Effector memory CD4-positive, alpha-beta T cell (primary cell): Measurements from ENCODE around the gene SFRP5.

ENCODE experiments used
- DNase-seq, 3 donors: peaks; one replicate each; pipeline ENCODE4 v3.0.0-alpha.2; 2020
- H3K27ac ChIP-seq: 2 replicates; pipeline ENCODE4 v1.7.0; 2013; ENCODE audit warnings: mild to moderate bottlenecking, low read length, moderate library complexity; ENCODE audit not compliant: insufficient read depth, poor library complexity, severe bottlenecking
- H3K27me3 ChIP-seq: replicated peaks from 2 replicates; pipeline ENCODE4 v1.7.0; 2013; ENCODE audit warnings: mild to moderate bottlenecking, low read length; ENCODE audit not compliant: insufficient read depth, control insufficient read depth, poor library complexity, severe bottlenecking
- H3K36me3 ChIP-seq: 2 replicates; pipeline ENCODE4 v1.7.0; 2013; ENCODE audit warnings: mild to moderate bottlenecking, low read length, moderate library complexity; ENCODE audit not compliant: control insufficient read depth, insufficient read depth
- H3K4me1 ChIP-seq: 2 replicates; pipeline ENCODE4 v1.7.0; 2013; ENCODE audit warnings: low read length, mild to moderate bottlenecking; ENCODE audit not compliant: control insufficient read depth, insufficient read depth, poor library complexity, severe bottlenecking
- H3K4me3 ChIP-seq: 2 replicates; pipeline ENCODE4 v1.7.0; 2013; ENCODE audit warnings: low read length, low read depth, mild to moderate bottlenecking; ENCODE audit not compliant: insufficient read depth, poor library complexity, severe bottlenecking
- H3K9me3 ChIP-seq: 2 replicates; pipeline ENCODE4 v1.7.0; 2013; ENCODE audit warnings: mild to moderate bottlenecking, low read length, moderate library complexity; ENCODE audit not compliant: control insufficient read depth

The SFRP5 gene

GRCh38 chr10:97723001-97723400, 48.8 kb downstream of the SFRP5 start:
- no peaks in the 10 kb centered on the region for H3K4me1 ChIP-seq
- no peaks in the 10 kb centered on the region for H3K36me3 ChIP-seq
- H3K27me3 ChIP-seq = no peaks in the 10 kb centered on the region
- no peak for DNase-seq
- H3K9me3 ChIP-seq = no peaks in the 10 kb centered on the region
- no peak overlapping the region for H3K4me3 ChIP-seq
- H3K27ac ChIP-seq = no peak overlapping the region

- H3K4me1 ChIP-seq = no peaks in the 10 kb centered on the region
- H3K9me3 ChIP-seq = no peaks in the 10 kb centered on the region
- DNase-seq = no peak
- no peak overlapping the region for H3K4me3 ChIP-seq
- H3K27ac ChIP-seq = no peak overlapping the region
- H3K27me3 ChIP-seq = no peaks in the 10 kb centered on the region
- H3K36me3 ChIP-seq = no peaks in the 10 kb centered on the region
Observed at GRCh38 chr10:97721871-97722780, 49.7 kb downstream of the SFRP5 start.

- Histone ChIP-seq H3K4me3 (no peak overlapping the region), H3K27me3 (no peaks in the 10 kb centered on the region), H3K9me3 (no peaks in the 10 kb centered on the region), H3K36me3 (no peaks in the 10 kb centered on the region), H3K4me1 (peaks cover 2% of the 10 kb centered on the region), H3K27ac (no peak overlapping the region)
- DNase-seq = no peak
Observed at GRCh38 chr10:97719602-97720001, 52.2 kb downstream of the SFRP5 start.

GRCh38 chr10:97718659-97719142, 53.1 kb downstream of the SFRP5 start:
- H3K4me1 ChIP-seq = peaks cover 5% of the 10 kb centered on the region
- no peak overlapping the region for H3K4me3 ChIP-seq
- no peaks in the 10 kb centered on the region for H3K36me3 ChIP-seq

GRCh38 chr10:97718178-97718577, 53.6 kb downstream of the SFRP5 start:
- Histone ChIP-seq H3K9me3 (no peaks in the 10 kb centered on the region), H3K4me3 (no peak overlapping the region), H3K36me3 (no peaks in the 10 kb centered on the region), H3K27ac (no peak overlapping the region), H3K4me1 (peaks cover 5% of the 10 kb centered on the region), H3K27me3 (no peaks in the 10 kb centered on the region)
- DNase-seq = no peak

More at GRCh38 chr10:97718659-97719142, 53.1 kb downstream of the SFRP5 start:
- H3K27ac ChIP-seq = no peak overlapping the region
- no peaks in the 10 kb centered on the region for H3K27me3 ChIP-seq
- no peak for DNase-seq
- no peaks in the 10 kb centered on the region for H3K9me3 ChIP-seq

- peaks cover 5% of the 10 kb centered on the region for H3K4me1 ChIP-seq
- no peaks in the 10 kb centered on the region for H3K36me3 ChIP-seq
- H3K27me3 ChIP-seq = no peaks in the 10 kb centered on the region
- H3K4me3 ChIP-seq = no peak overlapping the region
- no peak for DNase-seq
- H3K27ac ChIP-seq = no peak overlapping the region
- no peaks in the 10 kb centered on the region for H3K9me3 ChIP-seq
Observed at GRCh38 chr10:97717627-97718026, 54.2 kb downstream of the SFRP5 start.
